ENCODE data around the gene GASK1A.

DNA sequence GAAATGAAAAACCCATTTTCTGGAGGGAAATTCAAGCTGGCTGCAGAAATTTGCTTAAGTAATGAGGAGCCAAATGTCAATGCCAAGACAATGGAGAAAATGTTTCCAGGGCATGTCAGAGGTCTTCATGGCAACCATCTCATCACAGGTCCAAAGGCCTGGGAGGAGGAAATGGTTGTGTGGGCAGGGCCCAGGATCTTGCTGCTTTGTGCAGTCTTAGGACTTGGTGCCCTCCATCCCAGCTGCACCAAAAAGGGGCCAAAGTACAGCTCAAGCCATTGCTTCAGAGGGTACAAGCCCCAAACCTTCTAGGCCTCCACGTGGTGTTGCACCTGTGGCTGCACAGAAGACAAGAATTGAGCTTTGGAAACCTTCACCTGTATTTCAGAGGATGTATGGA lies 67.5 kb downstream of the GASK1A start:
- no peak for TF ChIP-seq POLR2A (IDR thresholded peaks at IDR 0.05)
- TF ChIP-seq, protein P1, sequence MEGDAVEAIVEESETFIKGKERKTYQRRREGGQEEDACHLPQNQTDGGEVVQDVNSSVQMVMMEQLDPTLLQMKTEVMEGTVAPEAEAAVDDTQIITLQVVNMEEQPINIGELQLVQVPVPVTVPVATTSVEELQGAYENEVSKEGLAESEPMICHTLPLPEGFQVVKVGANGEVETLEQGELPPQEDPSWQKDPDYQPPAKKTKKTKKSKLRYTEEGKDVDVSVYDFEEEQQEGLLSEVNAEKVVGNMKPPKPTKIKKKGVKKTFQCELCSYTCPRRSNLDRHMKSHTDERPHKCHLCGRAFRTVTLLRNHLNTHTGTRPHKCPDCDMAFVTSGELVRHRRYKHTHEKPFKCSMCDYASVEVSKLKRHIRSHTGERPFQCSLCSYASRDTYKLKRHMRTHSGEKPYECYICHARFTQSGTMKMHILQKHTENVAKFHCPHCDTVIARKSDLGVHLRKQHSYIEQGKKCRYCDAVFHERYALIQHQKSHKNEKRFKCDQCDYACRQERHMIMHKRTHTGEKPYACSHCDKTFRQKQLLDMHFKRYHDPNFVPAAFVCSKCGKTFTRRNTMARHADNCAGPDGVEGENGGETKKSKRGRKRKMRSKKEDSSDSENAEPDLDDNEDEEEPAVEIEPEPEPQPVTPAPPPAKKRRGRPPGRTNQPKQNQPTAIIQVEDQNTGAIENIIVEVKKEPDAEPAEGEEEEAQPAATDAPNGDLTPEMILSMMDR (IDR thresholded peaks at IDR 0.05) = no peak

All from body of pancreas (tissue), 4 donors.